Cerebellar nuclear complex (tissue), 1 donor: ENCODE measurements around the gene EZR.

Experiments used
- DNase-seq, 2 experiments: peaks; one replicate each; lab custom pipeline; 2025; lab: John Stamatoyannopoulos, UW

Gene EZR

DNA sequence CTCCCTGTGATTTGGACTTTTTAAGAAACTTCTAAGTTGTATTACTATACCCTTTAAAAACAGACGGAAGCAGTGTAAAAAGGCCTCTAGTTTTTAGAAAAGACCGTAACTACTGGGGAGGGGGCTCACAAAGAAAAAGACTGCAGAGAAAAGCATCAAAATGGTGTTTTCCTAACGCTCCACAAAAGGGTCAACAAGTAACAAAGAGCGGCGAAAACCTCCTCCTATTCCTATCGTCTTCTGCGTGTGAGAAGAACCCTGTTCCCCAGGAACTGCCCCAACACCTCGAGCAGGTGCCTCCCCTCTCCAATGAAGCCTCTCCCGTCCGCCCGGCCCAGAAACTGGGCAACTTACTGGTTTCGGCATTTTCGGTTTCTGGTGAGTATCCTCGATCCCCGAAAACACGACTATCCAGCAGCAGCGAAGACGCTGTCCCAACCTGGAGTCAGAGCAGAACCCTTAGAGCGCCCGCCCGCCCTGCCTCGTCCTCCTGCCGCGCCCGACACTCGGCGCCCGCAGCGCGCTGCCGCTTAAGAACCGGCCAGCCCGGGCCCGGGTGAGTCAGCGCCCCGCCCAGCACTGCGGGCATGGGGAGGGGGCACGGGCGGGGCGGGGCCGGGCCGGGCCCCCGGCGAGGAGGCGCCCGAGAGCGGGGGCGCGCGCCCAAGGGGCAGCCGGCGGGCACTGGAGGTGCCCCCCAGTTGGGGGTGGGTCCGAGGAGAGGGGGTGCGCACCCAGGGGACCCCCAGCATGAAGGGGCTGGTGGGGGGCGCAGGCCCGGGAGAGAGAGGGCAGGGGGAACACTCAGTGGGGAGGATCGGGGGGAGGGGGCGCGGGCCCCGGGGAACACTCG lies 1.2 kb downstream of the EZR start:
- no peak for DNase-seq

- DNase-seq: no peak
Observed at GRCh38 chr6:158816803-158817727, 2.1 kb downstream of the EZR start.

DNA sequence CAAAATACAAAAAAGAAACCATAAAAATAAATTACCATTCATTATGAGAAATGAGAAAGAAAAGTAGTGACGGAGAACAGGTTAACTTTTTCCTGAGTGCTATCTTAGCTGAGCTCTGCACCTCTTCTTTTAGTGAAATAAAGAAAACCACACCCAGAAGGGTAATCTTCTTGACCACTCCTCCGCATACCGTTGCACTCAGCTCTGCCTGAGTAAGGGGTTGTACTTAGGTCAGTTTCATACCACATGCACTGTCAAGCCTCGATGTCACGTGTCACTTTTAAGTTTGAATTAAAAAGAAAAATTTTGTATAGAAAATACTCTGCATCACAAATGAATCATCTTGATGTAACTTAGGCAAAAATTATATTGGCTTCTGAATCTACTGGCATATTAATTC lies 2.8 kb downstream of the EZR start:
- no peak for DNase-seq

DNA sequence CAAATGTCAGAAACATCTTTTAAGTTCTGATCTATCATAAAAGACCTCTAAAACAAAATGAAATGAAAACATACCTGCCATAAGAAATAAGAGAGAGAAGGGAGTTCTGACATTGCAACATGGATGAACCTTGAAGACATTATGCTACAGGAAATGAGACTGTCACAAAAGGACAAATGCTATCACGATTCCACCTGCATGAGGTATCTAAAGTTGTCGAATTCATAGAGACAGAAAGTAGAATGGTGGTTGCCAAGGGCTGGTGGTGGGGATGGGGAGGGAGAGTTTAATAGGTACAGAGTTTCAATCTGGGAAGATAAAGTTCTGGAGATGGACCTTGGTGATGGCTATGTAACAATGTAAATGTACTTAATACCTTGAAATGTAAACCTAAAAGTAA lies 3.3 kb downstream of the EZR start:
- no peak for DNase-seq

DNA sequence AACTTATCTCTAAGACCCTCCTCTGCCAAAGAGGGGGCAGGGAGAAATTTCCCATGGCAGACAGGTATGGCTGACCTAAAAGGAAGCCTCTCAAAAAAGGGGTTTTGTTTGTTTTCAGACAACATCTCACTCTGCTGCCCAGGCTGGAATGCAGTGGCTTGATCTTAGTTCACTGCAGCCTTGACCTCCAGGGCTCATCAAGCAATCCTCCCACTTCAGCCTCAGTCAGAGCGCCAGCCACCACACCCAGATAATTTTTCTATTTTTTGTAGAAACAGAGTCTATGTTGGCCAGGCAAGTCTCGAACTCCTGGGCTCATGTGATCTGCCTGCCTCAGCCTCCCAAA lies 3.8 kb downstream of the EZR start:
- no peak for DNase-seq

- no peak for DNase-seq
Observed at GRCh38 chr6:158813032-158813431, 6.1 kb downstream of the EZR start.

DNA sequence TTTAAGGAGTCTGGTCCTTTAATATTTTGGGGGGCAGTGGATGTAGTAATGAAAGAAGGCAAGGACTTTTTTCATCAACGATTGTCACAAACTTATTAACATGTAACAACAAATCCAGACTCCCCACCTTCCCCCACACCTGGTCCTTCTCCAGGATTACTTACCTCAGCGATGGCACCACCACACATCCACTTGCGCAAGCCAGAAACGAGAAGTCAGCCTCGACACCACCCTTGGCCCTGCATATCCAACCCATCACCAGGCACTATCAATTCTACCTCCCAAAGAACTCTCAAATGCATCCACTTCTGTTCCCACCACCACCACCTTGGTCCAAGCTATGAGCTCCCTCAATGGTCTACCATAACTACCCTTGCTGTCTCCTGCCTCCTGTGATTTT lies 6.6 kb downstream of the EZR start:
- DNase-seq: no peak

GRCh38 chr6:158810155-158811095 lies 8.7 kb downstream of the EZR start:
- DNase-seq: no peak

- no peak for DNase-seq
Observed at GRCh38 chr6:158808941-158809678, 10.1 kb downstream of the EZR start.

- DNase-seq: no peak
Observed at GRCh38 chr6:158808442-158808833, 10.7 kb downstream of the EZR start.

DNA sequence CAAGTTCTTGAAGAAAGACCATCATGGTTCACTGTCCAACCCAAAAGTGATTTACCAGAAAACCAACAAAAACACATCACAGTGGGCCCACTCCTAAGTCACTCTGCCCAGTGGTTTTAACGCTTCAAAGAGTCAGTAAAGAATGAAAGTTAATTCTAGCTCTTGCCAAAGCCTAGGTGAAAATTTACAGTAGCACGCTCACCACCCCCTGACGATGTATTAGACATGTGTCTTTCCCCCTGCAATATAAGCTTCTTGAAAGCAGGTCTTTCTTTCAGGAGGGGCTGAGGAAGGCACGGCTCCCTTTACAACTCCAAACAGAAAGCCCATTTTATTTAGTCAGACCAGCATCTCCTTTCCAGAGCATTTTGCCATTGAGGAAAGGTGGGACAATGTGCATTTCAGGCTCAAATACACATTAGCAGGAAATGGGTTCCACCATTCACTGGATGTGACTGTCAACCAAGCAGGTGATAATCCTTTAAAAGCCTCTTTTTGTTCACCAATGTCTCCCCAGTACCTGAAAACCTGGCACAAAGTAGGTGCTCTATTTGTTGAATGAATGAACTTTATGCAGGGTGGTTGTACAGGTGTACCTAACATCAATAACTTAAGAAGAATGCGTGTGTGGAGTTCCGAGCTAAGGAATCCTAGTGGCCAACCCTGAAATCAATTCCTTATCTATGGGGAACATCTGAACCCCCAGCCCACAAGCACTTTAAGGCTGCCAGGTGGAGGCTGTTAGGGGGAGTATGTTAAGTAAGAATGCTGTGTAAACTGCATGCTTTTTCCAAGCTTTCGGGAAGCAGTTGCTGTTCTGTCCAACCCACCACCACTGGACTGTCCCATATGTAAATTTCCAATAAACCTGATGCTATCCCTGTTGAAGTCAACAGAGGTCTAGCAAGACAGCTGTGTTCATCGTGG lies 11.4 kb downstream of the EZR start:
- no peak for DNase-seq

DNA sequence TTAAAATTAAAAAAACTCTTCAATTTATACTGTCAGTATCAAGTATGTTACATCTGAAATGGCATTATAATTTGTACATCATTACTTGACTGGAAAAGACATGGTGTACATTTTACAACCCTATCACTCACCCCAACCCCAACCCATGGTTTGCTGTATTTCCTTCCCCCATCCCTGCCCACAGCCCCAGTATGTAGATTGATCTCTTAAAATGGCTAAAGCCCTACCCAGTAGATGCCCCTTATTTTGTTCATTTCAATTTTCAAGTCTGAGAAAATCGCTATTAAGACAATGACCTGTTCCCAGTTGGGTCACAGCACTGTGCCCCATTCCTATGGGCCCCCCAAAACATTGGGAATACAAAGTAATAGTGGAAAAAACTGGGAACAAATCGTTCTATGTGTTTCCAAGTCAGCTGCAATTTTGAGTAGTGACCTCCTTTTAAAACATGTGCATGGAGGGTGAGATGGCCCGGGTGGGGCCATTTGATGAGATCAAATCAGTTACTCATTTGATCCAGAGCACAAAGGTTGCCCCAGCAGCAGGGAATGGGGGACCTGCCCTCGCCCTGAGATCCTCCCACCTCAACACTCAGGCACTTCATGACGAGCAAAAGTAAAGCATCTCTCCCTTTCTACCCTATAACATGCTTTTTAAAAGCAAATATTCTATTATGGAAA lies 13.3 kb downstream of the EZR start:
- no peak for DNase-seq

- no peak for DNase-seq
Observed at GRCh38 chr6:158804207-158804606, 15.0 kb downstream of the EZR start.

GRCh38 chr6:158803733-158804143 lies 15.4 kb downstream of the EZR start:
- DNase-seq: no peak

GRCh38 chr6:158801655-158802294 lies 17.4 kb downstream of the EZR start:
- no peak for DNase-seq

DNA sequence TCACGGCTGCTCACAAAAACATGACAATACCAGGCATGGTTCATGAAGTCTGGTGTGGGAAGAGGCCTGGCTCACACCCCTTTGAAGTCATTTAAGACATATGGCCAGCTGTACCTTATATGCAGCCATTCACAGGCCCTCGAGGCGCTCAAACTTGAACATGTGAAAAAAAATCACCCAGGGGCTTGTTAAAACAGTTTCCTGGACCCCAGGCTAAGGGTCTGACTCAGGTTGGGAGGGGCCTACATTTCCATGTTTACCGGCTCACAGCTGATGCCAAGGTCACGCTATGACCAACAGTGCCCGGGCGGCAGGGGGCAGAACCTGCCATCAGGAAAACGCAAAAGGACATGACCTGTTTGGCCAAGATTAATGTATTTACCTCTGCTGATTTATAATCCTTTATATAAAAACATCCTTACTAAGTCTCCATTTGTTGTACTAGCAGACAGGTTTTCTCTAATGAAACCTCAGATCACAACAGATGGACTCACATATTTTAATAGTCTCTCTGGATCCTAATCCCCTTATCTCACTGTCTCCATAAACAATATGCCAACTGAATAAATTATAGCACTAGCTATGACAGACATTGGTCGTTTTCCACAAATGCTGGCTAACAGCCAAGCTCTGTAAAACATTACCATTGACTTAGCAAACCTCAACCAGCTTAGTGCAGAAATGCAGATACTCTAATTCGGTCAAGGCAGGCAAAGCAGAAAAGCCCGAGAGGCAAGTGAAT lies 19.9 kb downstream of the EZR start:
- DNase-seq: peak; percentile 28 to 53

DNA sequence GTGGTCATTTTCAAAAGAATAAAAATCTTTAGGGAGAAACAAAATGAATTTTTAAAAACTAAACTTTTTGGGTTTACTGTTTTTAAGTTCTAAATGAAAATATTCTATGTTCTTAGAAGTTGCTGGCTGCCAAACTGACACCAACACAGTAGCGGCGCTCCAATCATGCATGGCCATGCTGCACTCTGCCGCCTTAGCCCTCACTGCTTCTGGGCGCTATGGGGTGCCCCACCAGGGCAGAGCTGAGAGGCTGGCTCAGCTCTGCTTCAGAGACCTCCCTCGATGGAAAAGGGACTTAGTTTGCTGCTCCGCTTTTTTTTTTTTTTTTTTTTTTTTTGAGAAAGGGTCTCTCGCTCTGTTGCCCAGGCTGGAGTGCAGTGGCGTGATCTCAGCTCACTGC lies 20.9 kb downstream of the EZR start:
- DNase-seq: no peak
